ENCODE data around the gene WDR35. TPM values are rescaled to one million over a fixed set of nuclear protein-coding genes. Genes with fewer than 3 reads are reported as not detected.
"Not testable (repeated sequence)": the region's sequence is repeated elsewhere in the genome, so short reads cannot be mapped to it uniquely, and the experiment has no call there.

Gene WDR35
- total RNA-seq, 2 experiments from 2014 or later, result 2.9 to 3.9 TPM

DNA sequence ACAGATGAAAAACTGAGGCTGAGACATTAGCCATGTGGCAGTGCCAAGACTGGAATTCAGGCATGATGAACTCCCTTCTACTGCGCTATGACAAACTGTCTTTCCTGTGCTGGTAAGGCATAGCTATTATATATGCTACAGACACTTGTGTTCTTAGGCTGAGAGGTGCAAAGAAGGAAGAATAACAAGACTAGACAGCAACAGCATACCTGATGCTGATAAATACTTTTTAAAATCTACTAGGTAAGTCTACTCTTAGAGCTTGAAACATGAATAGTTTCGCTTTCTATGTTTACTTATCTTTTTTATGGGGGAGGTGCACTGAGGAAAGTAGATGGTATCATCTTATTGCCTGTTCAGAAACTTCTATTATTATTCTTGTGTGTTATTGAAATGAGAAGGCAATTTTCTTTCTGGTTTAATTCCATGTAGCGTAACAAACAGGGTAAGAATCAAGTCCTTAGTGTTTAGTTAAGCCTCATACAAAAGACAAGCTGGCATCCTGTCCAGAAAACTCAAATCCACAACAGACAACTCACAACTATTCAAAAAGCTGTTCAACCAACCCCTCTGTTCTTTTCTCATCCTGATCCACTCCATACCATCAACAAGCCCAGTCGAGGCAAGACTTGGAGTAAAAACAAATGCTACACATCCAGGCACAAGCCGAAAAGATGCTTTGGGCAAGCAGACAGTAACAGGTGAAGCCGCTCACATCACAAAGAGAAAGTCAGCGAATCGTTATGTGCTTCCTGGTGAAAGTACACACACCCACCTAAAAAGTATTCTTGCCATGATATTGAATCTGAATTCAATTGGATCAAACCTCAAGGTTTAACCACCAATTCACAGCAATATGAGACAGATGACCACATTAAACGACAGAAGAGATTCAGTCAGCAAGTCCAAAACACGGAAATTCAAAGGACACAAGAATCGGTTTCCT is 89.6 kb downstream of the WDR35 start:
- Mint-ChIP-seq H3K27me3 (ENCODE audit: low read depth) (no peaks in the 10 kb centered on the region), H3K27ac (peak overlapping the region; percentile 100), H3K36me3 (ENCODE audit: low read depth) (peaks cover 32% of the 10 kb centered on the region), H3K9me3 (ENCODE audit: insufficient read depth) (no peaks in the 10 kb centered on the region), H3K4me1 (ENCODE audit: low read depth) (peaks cover 45% of the 10 kb centered on the region), H3K4me3 (peak overlapping the region; percentile 89)
- no peak for ATAC-seq
- peak; percentile 55 for DNase-seq
- ChIA-PET POLR2A (interaction anchor here (0.6 to 2.6 kb wide), 10 partner anchors 9 to 1339 kb away, joined by 3 to 29 read pairs (median 6); partner anchors contain the start of gene LAPTM4A), CTCF (interaction anchor here (1.1 kb wide), 1 partner anchor 115 kb away, joined by 3 read pairs; no protein-coding TSS in a partner anchor)

DNA sequence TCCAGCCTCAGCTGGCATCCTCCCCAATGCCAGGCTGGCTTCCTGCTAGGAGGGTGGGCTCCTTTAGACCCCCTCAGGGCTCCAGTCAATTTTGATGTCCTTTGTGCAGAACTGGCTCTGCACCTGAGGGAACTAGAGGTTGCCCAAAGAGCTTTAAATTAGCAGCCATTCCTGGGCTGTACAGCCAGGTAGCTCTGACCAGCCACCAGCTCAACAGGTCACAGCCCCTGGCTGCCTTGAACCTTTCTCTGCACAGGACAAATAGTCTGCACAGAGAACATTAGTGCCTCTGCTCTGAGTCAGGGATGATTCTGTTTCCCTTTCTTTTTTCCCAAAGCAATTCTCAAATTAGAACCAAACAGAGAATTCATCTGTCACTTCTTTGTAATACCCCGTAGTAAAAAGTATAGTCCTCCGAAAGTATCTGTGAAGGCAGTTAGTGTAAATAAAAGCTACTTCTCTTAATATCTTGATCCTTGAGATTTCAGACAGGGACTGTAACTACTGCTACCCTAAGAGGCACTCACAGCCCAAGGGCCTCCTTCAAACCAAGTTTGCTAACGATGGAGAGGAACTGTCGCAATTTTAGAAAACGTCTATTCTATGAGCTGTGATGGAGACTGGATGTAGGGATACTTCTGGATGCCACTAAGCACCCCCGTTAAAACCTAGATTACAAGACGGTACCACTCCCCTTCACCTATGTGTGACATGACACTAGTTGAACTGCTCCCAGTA is 91.1 kb downstream of the WDR35 start:
- Mint-ChIP-seq H3K9me3 (ENCODE audit: insufficient read depth) (no peaks in the 10 kb centered on the region), H3K4me1 (ENCODE audit: low read depth) (peaks cover 53% of the 10 kb centered on the region), H3K4me3 (no peak overlapping the region), H3K27me3 (ENCODE audit: low read depth) (no peaks in the 10 kb centered on the region), H3K27ac (peak overlapping the region; percentile 46), H3K36me3 (ENCODE audit: low read depth) (peaks cover 37% of the 10 kb centered on the region)
- DNase-seq, result no peak
- no peak for ATAC-seq
- POLR2A ChIA-PET, result interaction anchor here (0.8 to 1.6 kb wide), 3 partner anchors 23 to 153 kb away, joined by 3 to 5 read pairs (median 3); partner anchors contain the start of gene LAPTM4A
- CTCF ChIA-PET, result interaction anchor here (1.1 kb wide), 1 partner anchor 116 kb away, joined by 3 read pairs; no protein-coding TSS in a partner anchor

DNA sequence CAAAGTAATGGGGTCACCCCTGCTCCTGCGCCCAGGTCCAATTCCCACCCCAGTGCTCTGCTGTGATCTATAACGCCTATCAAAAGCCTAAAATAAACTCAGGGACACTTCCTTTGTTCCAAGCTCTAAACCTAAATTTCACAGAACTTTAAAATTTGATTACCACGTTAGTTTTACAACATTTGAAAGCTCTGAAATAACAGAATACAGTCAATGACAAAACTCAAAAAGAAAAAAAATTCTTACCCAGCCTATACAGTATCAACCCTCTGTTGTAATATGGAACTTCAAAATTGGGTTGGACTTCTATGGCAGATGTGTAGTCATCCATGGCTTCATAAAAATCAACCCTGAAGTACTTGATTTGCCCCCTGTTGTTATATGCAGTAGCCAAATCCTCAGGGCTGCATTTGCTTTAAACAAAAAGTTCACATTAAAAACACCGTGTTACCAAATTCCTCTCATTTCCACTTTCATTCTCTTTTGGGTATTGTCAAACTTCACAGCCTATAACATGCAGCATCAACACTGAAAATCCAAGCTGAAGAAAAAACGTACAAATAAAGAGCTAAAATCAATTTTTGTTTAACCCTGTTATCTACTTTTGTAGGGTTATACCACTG is 92.2 kb downstream of the WDR35 start:
- ChIA-PET POLR2A (interaction anchor here (0.9 to 1.2 kb wide), 2 partner anchors 25 to 29 kb away, joined by 3 read pairs; no protein-coding TSS in a partner anchor), CTCF (interaction anchor here (1.1 kb wide), 2 partner anchors 28 to 118 kb away, joined by 3 read pairs; no protein-coding TSS in a partner anchor)
- Mint-ChIP-seq H3K27me3 (ENCODE audit: low read depth) (no peaks in the 10 kb centered on the region), H3K36me3 (ENCODE audit: low read depth) (peaks cover 40% of the 10 kb centered on the region), H3K4me1 (ENCODE audit: low read depth) (peaks cover 44% of the 10 kb centered on the region), H3K27ac (peak overlapping the region; percentile 30), H3K9me3 (ENCODE audit: insufficient read depth) (no peaks in the 10 kb centered on the region), H3K4me3 (peak overlapping the region; percentile 40)
- DNase-seq, result no peak
- no peak for ATAC-seq

DNA sequence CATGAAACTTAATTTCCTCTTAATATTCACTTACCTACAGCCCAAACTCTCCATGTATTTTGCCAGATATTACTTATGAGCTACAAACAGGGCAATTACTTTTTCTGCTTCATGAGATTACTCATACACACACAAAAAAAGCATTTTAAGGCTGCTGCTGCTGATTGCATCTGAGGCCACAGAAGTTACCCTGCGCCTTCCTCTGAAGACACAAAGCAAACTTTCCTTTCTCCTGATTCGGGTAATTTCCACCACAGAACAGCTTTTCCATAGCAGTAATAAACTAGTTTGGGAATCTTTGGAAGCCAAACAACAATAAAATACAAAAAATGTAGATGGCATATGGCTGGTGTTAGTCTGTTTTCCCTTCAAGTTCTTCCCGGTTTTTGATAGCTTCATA is 94.4 kb downstream of the WDR35 start:
- H3K27me3 Mint-ChIP-seq (ENCODE audit: low read depth), result no peaks in the 10 kb centered on the region
- H3K9me3 Mint-ChIP-seq (ENCODE audit: insufficient read depth), result no peaks in the 10 kb centered on the region
- ATAC-seq (no peak), DNase-seq (no peak)
- peaks cover 38% of the 10 kb centered on the region for H3K36me3 Mint-ChIP-seq (ENCODE audit: low read depth)
- H3K27ac Mint-ChIP-seq, result no peak overlapping the region
- POLR2A ChIA-PET, result interaction anchor here (0.7 kb wide), 1 partner anchor 1553 kb away, joined by 3 read pairs; no protein-coding TSS in a partner anchor
- peaks cover 53% of the 10 kb centered on the region for H3K4me1 Mint-ChIP-seq (ENCODE audit: low read depth)
- H3K4me3 Mint-ChIP-seq, result no peak overlapping the region
- CTCF ChIA-PET, result no interaction called here

DNA sequence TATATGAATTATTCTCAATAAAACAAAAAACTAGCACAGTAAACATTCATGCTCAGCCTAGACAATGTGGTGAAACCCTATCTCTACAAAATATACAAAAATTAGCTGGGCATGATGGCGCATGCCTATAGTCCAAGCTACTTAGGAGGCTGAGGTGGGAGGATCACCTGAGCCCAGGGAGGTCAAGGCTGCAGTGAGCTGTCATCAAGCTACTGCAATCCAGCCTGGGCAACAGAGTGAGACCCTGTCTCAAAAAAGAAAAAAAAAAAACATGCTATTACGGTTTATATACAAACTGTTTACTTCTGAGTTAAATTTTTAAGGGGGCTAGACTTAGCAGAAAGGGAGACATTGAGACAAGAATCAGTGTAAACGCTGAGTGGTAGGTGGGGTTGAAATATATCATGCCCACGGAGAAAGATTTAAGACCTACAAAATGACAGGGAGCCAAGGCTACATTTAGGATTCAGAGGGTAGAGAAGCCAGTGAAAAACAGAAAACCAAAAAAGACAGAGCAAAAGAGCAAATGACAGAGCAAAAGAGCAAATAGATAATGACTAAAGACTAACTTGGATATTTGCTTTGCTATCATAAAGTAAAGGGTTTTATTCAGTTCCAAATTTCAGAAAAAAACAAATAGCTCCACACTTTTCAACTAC is 95.6 kb downstream of the WDR35 start:
- no peak overlapping the region for H3K4me3 Mint-ChIP-seq
- no peak overlapping the region for H3K27ac Mint-ChIP-seq
- ChIA-PET CTCF (interaction anchor here (0.7 to 1.2 kb wide), 2 partner anchors 8 kb away, joined by 3 read pairs; no protein-coding TSS in a partner anchor), POLR2A (no interaction called here)
- no peaks in the 10 kb centered on the region for H3K27me3 Mint-ChIP-seq (ENCODE audit: low read depth)
- ATAC-seq (no peak), DNase-seq (no peak)
- peaks cover 47% of the 10 kb centered on the region for H3K4me1 Mint-ChIP-seq (ENCODE audit: low read depth)
- H3K9me3 Mint-ChIP-seq (ENCODE audit: insufficient read depth), result no peaks in the 10 kb centered on the region
- peaks cover 36% of the 10 kb centered on the region for H3K36me3 Mint-ChIP-seq (ENCODE audit: low read depth)

DNA sequence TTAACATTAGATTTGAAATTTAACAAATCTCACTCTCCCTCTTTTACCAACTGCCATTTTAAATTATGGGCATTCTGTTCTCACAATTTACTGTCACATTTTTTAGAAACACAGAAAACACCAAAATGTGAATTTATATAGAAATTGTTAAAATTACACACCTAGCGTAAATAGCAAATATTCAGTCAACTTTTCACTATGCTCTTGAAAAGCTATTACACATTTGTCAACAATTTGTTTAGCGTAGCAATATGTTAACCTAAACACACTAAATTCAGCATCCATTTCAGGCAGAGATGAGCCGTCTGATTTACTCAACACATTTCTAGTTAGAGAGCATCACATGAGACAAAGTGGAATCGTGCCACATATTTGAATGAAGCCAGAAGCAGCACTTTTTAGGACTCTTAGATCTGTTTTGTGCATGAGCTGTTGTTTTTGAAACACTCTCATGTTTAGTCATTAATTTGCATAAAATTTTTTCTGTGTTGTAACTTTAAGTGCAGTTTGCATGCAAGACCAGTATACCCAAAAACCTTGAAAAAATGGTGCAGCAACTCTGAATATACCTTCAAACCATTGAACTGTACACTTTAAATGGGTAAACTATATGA is 96.3 kb downstream of the WDR35 start:
- DNase-seq (no peak), ATAC-seq (no peak)
- Mint-ChIP-seq H3K4me3 (no peak overlapping the region), H3K27me3 (ENCODE audit: low read depth) (no peaks in the 10 kb centered on the region), H3K36me3 (ENCODE audit: low read depth) (peaks cover 31% of the 10 kb centered on the region), H3K4me1 (ENCODE audit: low read depth) (peaks cover 42% of the 10 kb centered on the region), H3K9me3 (ENCODE audit: insufficient read depth) (no peaks in the 10 kb centered on the region), H3K27ac (no peak overlapping the region)
- ChIA-PET POLR2A (no interaction called here), CTCF (interaction anchor here (1.2 kb wide), 1 partner anchor 8 kb away, joined by 3 read pairs; no protein-coding TSS in a partner anchor)

- H3K4me3 Mint-ChIP-seq; H3K9me3 Mint-ChIP-seq (ENCODE audit: insufficient read depth); DNase-seq; H3K27me3 Mint-ChIP-seq (ENCODE audit: low read depth); CTCF ChIA-PET; H3K27ac Mint-ChIP-seq; ATAC-seq: not testable (repeated sequence)
- POLR2A ChIA-PET, result interaction anchor here (4.0 kb wide), 1 partner anchor 9 kb away, joined by 18 read pairs; the partner anchor contains the start of gene TTC32
- Mint-ChIP-seq H3K36me3 (ENCODE audit: low read depth) (peaks cover 22% of the 10 kb centered on the region), H3K4me1 (ENCODE audit: low read depth) (peaks cover 28% of the 10 kb centered on the region)
Measured at GRCh38 chr2:19891971-19892370, 97.9 kb downstream of the WDR35 start.

- H3K9me3 Mint-ChIP-seq (ENCODE audit: insufficient read depth), result no peaks in the 10 kb centered on the region
- CTCF ChIA-PET, result no interaction called here
- POLR2A ChIA-PET, result interaction anchor here (4.0 kb wide), 1 partner anchor 11 kb away, joined by 18 read pairs; the partner anchor contains the start of gene TTC32
Measured at GRCh38 chr2:19890104-19890503, 99.8 kb downstream of the WDR35 start.

GRCh38 chr2:19888831-19889230 is 101.1 kb downstream of the WDR35 start:
- peaks cover 10% of the 10 kb centered on the region for H3K4me1 Mint-ChIP-seq (ENCODE audit: low read depth)
- ATAC-seq (no peak), DNase-seq (no peak)
- H3K36me3 Mint-ChIP-seq (ENCODE audit: low read depth), result peaks cover 8% of the 10 kb centered on the region
- no peaks in the 10 kb centered on the region for H3K9me3 Mint-ChIP-seq (ENCODE audit: insufficient read depth)
- no peak overlapping the region for H3K27ac Mint-ChIP-seq
- ChIA-PET CTCF (interaction anchor here (0.8 kb wide), 1 partner anchor 101 kb away, joined by 3 read pairs; the partner anchor contains the start of gene WDR35), POLR2A (no interaction called here)
- H3K27me3 Mint-ChIP-seq (ENCODE audit: low read depth), result no peaks in the 10 kb centered on the region
- no peak overlapping the region for H3K4me3 Mint-ChIP-seq

More at GRCh38 chr2:19890104-19890503, 99.8 kb downstream of the WDR35 start:
- Mint-ChIP-seq H3K4me1 (ENCODE audit: low read depth) (peaks cover 17% of the 10 kb centered on the region), H3K36me3 (ENCODE audit: low read depth) (peaks cover 14% of the 10 kb centered on the region), H3K27me3 (ENCODE audit: low read depth) (no peaks in the 10 kb centered on the region), H3K4me3 (no peak overlapping the region), H3K27ac (no peak overlapping the region)
- no peak for ATAC-seq
- no peak for DNase-seq

DNA sequence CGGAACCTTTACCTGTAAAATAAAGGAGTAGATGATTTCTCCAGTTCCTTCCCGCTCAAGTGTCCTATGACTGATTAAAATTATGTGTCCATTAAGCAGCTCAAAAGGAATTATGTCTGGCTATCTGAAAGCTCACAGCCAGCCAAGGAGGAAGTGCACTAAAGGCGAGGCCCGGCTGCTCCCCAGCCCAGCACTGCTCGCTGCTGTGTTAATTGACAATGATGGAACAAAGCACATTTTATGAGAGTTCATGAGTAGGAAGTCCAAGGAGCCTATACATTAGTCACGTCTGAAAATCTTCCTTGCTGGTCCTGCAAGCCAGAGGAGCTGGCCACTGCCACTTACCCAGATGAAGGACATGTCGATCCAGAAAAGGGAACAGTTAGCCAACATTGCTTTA is 102.4 kb downstream of the WDR35 start:
- peaks cover 4% of the 10 kb centered on the region for H3K36me3 Mint-ChIP-seq (ENCODE audit: low read depth)
- H3K4me3 Mint-ChIP-seq, result no peak overlapping the region
- ChIA-PET CTCF (no interaction called here), POLR2A (no interaction called here)
- no peak for DNase-seq
- no peak for ATAC-seq
- H3K27me3 Mint-ChIP-seq (ENCODE audit: low read depth), result no peaks in the 10 kb centered on the region
- no peaks in the 10 kb centered on the region for H3K9me3 Mint-ChIP-seq (ENCODE audit: insufficient read depth)
- H3K4me1 Mint-ChIP-seq (ENCODE audit: low read depth), result peaks cover 8% of the 10 kb centered on the region
- H3K27ac Mint-ChIP-seq, result no peak overlapping the region

Measured in activated CD8-positive, alpha-beta T cell treated with anti-CD3 and anti-CD28 coated beads, Interleukin-2, amount 10 ng/mL, durations not matched to agents 7 days and 5 days (primary cell).